CD4-positive, alpha-beta T cell treated with Interleukin-6 for 4 hours (primary cell): Measurements from ENCODE around the gene CA4.
"Not testable (repeated sequence)": the region's sequence is repeated elsewhere in the genome, so short reads cannot be mapped to it uniquely, and the experiment has no call there.

Experiments used
- DNase-seq: peaks from one replicate; pipeline ENCODE4 v3.0.0-alpha.2; 2020; ENCODE audit warnings: mixed read lengths

CA4 gene

GRCh38 chr17:60176763-60177162, 27.0 kb downstream of the CA4 start:
- DNase-seq: not testable (repeated sequence)

DNA sequence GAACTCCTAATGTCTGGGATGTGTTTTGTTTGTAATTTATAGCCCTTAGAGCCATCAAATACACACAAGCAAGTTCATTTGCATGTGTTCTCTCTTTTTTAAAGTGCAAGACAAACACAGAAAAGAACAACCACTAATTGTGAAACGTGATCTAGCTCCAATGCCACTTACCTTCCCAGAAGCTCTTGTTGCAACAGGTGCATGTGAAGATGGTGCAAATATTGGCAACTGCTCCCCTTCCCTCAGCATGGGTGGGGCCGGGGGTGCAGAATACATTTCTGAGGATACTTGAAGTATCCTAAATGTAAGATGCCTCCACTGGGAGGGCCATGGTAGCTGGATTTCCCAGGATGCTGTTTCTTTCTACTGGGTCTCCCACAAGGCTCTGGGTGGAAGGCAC, 28.4 kb downstream of the CA4 start:
- not testable (repeated sequence) for DNase-seq

DNA sequence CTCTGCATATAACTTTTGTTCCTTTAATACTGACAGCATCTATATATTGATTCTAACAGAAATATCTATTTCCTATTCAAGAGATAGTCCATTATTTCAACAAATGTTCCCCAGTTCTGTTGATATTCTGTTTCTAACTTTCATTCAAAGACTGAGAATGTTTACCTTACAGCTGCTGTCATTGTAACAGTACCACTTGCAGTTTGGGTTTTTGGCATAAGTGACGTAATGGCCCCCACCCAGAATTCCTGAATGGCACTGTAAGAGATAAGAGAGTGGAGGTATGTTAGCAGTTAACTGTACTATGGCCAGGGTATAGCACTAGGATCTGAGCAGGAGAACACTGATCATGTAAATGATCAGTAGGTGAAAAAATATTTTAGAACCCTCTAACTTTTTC, 30.6 kb downstream of the CA4 start:
- DNase-seq: not testable (repeated sequence)

GRCh38 chr17:60186372-60186771, 36.6 kb downstream of the CA4 start:
- not testable (repeated sequence) for DNase-seq

DNA sequence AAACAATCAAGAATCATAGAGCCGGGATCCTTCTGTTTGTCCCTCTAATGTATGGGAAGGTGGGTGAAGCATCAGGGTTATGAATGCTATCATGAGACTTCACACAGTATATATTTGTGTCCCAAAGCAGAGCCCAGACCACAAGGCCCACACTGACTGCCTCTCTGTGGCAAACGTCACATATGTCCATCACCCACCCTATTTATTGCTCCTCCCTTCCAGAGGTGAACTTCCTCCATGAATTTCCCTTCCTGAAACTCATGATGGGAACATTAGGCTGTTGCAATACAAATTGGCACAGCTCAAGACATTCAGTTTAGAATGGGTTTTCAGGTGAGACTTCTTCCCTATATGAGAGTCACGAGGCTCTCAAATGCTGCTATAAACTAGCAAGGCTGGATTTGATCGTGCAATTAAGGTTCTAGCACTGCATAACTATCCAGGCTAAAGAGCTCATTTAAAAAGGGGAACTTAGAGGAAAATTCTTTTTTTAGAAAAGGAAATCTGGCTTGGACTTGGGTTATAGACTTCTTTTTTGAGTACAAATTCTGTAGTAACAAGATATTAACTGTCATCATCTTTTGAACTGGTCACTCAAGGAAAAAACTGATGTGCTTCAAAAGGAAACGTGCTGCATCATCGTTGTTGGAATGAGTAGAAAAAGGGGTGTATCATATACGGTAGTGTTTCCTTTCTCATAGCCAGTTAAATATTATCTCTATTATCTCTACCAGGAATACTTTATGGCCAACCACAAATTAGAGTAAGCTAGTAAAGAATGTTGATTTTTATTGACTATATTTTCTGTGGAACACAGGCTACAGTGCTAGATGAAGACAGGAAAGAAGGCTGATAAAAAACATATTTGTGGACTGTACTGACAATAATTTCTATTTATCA, 37.3 kb downstream of the CA4 start:
- not testable (repeated sequence) for DNase-seq

GRCh38 chr17:60188759-60189158, 39.0 kb downstream of the CA4 start:
- DNase-seq: no peak

DNA sequence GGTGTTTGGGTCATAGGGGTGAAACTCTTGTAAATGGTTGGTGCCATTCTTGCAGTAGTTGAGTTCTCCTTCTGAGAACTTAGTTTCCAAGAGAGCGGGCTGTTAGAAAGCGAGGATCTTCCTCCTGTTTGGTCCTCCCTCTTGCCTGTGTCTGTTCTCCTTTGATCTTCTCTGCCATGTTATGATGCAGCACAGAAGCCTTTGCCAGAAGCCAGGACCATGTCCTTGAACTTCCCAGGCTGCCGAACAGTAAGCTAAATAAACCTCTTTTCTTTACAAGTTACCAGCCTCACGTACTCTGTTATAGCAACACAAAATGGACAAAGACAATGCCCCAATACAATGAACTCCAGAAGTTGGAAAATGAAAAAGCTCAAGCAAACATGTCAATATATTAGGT, 40.3 kb downstream of the CA4 start:
- not testable (repeated sequence) for DNase-seq

DNA sequence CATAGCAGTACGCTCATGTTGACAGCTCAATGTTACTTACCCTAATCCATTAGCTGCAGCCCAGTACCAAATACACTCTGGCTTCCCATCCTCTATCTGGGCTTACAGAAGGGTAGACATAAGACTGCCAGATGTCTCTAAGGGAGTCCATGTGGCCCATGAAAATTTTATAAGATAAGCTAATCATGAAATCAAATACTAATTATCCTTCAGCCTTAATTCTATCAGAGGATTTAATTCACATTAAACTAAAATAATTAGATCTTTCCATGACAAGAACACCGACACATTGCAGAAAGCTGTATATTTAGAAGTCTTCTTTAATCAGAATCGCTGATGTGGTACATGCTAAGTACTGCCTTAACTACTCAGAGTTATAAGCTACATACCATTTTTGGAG, 43.3 kb downstream of the CA4 start:
- DNase-seq: not testable (repeated sequence)

GRCh38 chr17:60193482-60193881, 43.7 kb downstream of the CA4 start:
- DNase-seq: no peak

DNA sequence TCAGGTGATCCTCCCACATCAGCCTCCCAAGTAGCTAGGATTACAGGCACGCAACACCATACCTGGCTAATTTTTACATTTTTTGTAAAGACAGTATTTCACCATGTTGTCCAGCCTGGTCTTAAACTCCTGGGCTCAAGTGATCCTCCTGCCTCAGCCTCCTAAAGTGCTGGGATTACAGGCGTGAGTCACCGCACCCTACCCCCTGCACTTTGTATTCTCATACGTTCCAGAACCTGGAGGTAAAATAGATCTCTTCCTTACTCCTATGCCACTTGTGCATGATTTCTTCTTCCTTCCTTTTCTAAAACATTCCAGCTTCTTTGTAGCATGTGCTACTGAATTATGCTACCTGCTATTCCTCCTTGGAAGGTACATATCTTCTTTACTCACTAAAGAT, 44.4 kb downstream of the CA4 start:
- not testable (repeated sequence) for DNase-seq

- DNase-seq: not testable (repeated sequence)
These were observed 48.9 kb downstream of the CA4 start for GRCh38 chr17:60198630-60199029.

GRCh38 chr17:60205782-60206181, 56.0 kb downstream of the CA4 start:
- DNase-seq: not testable (repeated sequence)

DNA sequence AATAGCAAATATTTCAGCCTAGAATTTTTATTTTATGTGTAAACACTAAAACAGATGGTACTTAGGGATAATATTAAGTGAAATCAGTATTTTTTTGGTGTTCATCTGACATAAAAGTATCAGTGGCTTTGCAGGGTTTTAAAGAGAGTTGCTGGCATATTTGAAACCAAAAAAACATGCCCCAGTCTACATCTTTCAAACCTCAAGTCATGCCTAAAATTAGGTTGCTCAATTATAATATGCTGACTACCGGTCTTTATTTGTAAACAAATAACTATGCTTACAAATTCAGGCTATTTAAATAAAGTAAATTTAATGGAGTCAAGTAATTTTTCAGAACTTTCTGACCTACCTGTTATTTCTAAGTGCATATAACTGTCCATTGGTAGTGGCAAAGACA, 58.5 kb downstream of the CA4 start:
- not testable (repeated sequence) for DNase-seq
